Stimulated activated memory B cell treated with anti-CD40 and anti-IgM and Interleukin-4, amounts not matched to agents 10 μg/mL and 1 μg/mL and 100 μg/mL, for 72 hours (primary cell): ENCODE results near the gene RAD51.

Experiments used
- ATAC-seq: fragments of 150-1000 bp; cut with Tn5 transposase; 2 replicates; pipeline ENCODE4 v1.10.0; 2021
- H3K27ac Mint-ChIP-seq: one replicate; pipeline ENCODE4 v1.8.0; 2022; ENCODE audit warnings: mild to moderate bottlenecking, mixed read lengths
- H3K27me3 Mint-ChIP-seq: one replicate; pipeline ENCODE4 v1.8.0; 2022; ENCODE audit warnings: mixed read lengths
- H3K36me3 Mint-ChIP-seq: one replicate; pipeline ENCODE4 v1.8.0; 2022; ENCODE audit warnings: mixed read lengths
- H3K4me1 Mint-ChIP-seq: one replicate; pipeline ENCODE4 v1.8.0; 2022; ENCODE audit warnings: mixed read lengths
- H3K4me3 Mint-ChIP-seq: one replicate; pipeline ENCODE4 v1.8.0; 2022; ENCODE audit warnings: mild to moderate bottlenecking, moderate library complexity, mixed read lengths
- H3K9me3 Mint-ChIP-seq: one replicate; pipeline ENCODE4 v1.8.0; 2022; ENCODE audit warnings: mixed read lengths

Gene RAD51

DNA sequence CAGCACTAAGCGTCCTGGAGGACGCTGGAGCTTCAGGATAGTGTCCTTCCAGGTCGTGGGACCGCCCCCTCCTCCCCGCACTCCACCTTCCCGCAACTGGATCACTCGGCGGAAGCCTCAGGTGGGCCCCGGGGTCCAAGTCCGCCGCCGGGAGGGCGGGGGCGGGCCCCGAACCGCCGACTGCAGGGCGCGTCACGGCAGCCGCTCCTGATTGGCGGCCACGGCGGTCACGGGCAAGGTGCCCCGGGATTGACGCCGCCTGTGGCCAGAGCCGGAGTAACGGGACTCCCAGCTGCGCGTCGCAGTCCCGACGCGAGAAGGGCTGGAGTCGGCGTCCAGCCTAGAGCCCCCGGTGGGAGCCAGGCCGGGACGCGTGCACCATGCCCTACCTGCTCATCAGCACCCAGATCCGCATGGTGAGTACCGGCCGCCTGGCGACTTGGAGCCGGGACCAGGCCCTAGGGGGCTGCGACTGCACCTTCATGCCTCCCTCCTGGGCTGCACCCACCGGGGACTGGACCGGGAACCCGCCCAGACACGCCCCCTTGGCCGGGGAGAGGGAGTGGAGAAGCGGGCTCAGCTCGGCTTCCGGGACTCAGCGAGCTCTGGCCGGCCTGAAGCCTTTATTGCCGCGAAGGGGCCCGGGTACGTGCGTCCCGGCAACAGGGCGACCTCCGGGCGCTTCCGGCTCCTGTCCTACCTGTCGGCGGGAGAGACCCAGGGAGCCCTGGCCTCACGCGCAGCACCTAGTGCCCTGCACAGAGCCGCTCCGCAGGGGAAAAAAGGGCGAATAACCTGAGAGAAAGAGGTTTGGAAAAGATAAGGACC is 69.0 kb downstream of the RAD51 start, which contains the start of gene GCHFR:
Gene GCHFR (plus strand): TSS at position 268 of the 828 bp plus-strand sequence. CDS start 113 bp downstream, at position 381.
- ATAC-seq: peak; percentile 79
- Mint-ChIP-seq H3K4me1 (peaks cover 48% of the 10 kb centered on the region), H3K36me3 (no peaks in the 10 kb centered on the region), H3K4me3 (peak within 1 kb of the TSS; percentile 86), H3K27ac (peak within 1 kb of the TSS; percentile 74), H3K27me3 (no peaks in the 10 kb centered on the region), H3K9me3 (no peaks in the 10 kb centered on the region)

GRCh38 chr15:40764629-40765103 is 69.7 kb downstream of the RAD51 start:
- no peak for ATAC-seq
- peak overlapping the region; percentile 86 for H3K4me3 Mint-ChIP-seq
- H3K9me3 Mint-ChIP-seq: no peaks in the 10 kb centered on the region
- H3K27ac Mint-ChIP-seq: peak overlapping the region; percentile 74
- no peaks in the 10 kb centered on the region for H3K36me3 Mint-ChIP-seq
- H3K4me1 Mint-ChIP-seq: peaks cover 55% of the 10 kb centered on the region
- H3K27me3 Mint-ChIP-seq: no peaks in the 10 kb centered on the region

DNA sequence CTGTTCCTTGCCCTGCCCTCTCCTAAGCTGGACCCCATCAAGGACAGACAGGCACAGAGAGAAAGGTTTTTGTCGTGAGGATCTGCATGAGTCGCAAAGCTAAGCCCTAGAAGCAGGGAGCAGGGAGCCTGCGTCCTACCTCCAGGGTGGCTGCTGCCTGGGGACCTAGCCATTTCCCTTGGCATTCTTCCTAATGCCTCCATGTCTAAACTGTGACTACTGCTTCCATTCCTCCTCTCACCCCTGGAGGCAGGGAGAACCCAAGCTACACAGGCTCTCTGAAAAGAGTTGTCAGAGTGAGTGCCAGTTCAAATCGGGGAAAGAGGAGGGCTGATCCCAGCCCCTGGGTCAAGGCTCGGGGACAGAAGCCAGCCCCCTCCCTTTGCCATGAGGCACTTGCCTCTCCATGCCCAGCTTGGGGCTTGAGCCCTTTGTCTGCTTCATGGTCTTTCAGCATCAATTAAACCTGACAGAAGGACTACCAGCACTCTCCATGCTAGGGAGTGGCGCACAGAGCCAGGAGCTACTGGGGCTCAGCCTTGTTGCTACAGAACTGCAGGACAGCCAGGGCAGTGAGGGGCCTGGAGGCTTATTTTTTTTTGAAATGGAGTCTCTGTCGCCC is 71.3 kb downstream of the RAD51 start:
- Mint-ChIP-seq H3K9me3 (no peaks in the 10 kb centered on the region), H3K4me1 (peaks cover 71% of the 10 kb centered on the region), H3K36me3 (peaks cover 6% of the 10 kb centered on the region), H3K4me3 (no peak overlapping the region), H3K27ac (no peak overlapping the region), H3K27me3 (no peaks in the 10 kb centered on the region)
- ATAC-seq: no peak

DNA sequence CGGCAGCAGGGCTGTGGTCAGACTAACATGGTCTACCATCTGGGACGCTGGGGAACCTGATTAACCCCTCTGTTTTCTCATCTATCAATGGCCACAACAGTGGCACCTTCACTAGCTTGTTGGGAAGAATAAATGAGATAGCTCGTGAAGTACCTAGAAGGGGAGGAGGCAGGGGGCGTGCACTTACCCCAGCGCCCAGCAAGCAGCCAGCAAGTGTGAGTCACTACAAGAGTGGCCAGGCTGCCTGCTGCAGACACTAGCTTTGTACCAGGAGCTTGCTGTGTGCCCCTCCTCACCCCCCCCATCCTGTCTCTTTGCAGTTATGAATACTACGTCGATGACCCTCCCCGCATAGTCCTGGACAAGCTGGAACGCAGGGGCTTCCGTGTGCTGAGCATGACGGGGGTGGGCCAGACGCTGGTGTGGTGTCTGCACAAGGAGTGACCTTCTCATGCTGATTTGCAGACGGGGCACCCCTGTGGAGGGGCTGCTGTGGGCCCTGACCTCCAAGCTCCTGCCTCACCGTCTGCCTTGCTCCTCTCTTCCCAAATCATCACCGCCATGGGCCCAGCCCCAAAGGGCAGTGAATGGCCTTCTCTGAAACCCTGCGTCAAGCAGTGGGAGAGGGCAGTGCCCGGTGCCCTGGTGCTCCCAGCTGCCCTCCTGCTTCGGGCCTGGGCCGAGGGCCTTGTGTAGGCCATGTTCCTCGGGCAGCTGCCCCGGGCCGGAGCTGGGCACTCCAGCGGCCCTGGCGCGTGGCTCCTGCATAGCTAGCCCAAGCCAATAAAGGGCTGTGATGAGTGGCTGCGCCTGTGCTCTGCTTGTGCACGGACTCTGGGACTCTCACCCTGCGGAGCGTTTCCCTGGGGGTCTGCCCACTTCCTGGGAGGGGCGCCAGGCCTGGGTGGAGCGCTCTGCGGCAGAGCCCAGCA is 72.2 kb downstream of the RAD51 start:
- Mint-ChIP-seq H3K4me1 (peaks cover 76% of the 10 kb centered on the region), H3K4me3 (no peak overlapping the region), H3K9me3 (no peaks in the 10 kb centered on the region), H3K36me3 (peaks cover 11% of the 10 kb centered on the region), H3K27me3 (no peaks in the 10 kb centered on the region), H3K27ac (no peak overlapping the region)
- ATAC-seq: no peak

DNA sequence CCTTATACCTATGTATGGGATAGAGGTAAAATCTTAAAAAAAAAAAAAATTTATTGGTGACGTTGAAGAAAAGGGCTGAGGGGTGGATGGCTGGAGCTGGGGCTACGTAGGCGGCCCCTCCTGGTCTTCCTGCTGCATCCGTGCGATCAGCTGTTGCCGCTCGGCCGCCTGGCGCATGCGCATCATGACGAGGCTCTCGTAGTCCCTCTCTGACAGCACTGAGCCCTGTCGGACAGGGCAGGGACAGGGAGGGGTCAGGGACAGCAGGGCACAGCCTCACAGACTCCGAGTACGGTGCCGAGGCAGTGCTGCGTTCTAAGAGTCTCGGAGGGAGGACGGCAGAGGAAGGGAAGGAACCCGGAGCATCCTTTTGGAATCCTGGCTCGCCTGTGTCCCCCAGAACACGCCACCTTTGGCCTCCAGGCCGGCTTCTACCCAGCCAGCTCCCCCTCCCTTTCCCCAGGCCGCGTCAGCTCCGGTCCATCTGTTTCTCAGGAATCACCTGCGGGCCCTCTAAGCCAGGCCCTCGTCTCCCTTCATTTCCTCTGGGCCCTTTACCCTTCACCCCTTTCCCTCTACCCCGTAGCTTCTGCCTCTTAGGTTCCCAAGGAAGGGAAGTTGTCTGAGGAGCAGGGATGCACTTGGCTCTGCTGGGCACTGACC is 73.0 kb downstream of the RAD51 start:
- H3K27ac Mint-ChIP-seq: peak overlapping the region; percentile 93
- no peak for ATAC-seq
- no peaks in the 10 kb centered on the region for H3K27me3 Mint-ChIP-seq
- H3K36me3 Mint-ChIP-seq: peaks cover 11% of the 10 kb centered on the region
- H3K9me3 Mint-ChIP-seq: no peaks in the 10 kb centered on the region
- H3K4me1 Mint-ChIP-seq: peaks cover 73% of the 10 kb centered on the region
- no peak overlapping the region for H3K4me3 Mint-ChIP-seq

GRCh38 chr15:40768521-40769273 is 73.7 kb downstream of the RAD51 start:
- ATAC-seq: peak; percentile 31
- H3K27ac Mint-ChIP-seq: peak overlapping the region; percentile 93
- H3K36me3 Mint-ChIP-seq: peaks cover 18% of the 10 kb centered on the region
- H3K9me3 Mint-ChIP-seq: no peaks in the 10 kb centered on the region
- no peaks in the 10 kb centered on the region for H3K27me3 Mint-ChIP-seq
- H3K4me3 Mint-ChIP-seq: peak overlapping the region; percentile 69
- H3K4me1 Mint-ChIP-seq: peaks cover 66% of the 10 kb centered on the region

- peaks cover 26% of the 10 kb centered on the region for H3K36me3 Mint-ChIP-seq
- peaks cover 58% of the 10 kb centered on the region for H3K4me1 Mint-ChIP-seq
- ATAC-seq: peak; percentile 92
- peak within 1 kb of the TSS; percentile 93 for H3K27ac Mint-ChIP-seq
- no peaks in the 10 kb centered on the region for H3K27me3 Mint-ChIP-seq
- H3K9me3 Mint-ChIP-seq: no peaks in the 10 kb centered on the region
- peak within 1 kb of the TSS; percentile 69 for H3K4me3 Mint-ChIP-seq
Measured at GRCh38 chr15:40769274-40770146, 74.5 kb downstream of the RAD51 start, which contains the start of gene C15orf62. C15orf62 (plus strand) TSS chr15:40769980; CDS start chr15:40770496, 516 bp downstream.

DNA sequence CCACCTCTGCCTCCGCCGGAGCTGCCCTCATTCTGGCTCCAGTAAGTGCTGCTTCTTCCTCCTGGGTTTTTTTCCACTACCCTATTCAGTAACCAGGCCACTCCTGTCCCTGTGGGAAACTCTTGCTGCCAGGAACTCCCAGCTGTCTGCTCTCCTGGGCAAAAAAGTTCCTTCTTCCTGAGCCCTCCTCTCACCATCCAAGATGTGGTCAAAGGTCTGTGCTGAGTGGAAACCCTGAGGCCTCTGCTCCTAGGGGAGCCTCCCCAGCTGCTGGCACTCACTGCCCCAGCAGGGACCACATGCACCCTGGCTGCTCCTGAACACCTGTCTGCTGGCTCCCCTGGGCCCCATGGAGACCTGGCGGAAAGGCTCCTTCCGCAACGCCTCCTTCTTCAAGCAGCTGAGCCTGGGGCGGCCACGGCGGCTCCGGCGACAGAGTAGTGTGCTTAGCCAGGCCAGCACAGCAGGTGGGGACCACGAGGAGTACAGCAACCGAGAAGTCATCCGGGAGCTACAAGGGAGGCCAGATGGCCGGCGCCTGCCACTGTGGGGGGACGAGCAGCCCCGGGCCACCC is 75.3 kb downstream of the RAD51 start:
- Mint-ChIP-seq H3K36me3 (peaks cover 32% of the 10 kb centered on the region), H3K27ac (peak overlapping the region; percentile 93), H3K4me1 (peaks cover 50% of the 10 kb centered on the region), H3K4me3 (peak overlapping the region; percentile 69), H3K9me3 (no peaks in the 10 kb centered on the region), H3K27me3 (no peaks in the 10 kb centered on the region)
- no peak for ATAC-seq

DNA sequence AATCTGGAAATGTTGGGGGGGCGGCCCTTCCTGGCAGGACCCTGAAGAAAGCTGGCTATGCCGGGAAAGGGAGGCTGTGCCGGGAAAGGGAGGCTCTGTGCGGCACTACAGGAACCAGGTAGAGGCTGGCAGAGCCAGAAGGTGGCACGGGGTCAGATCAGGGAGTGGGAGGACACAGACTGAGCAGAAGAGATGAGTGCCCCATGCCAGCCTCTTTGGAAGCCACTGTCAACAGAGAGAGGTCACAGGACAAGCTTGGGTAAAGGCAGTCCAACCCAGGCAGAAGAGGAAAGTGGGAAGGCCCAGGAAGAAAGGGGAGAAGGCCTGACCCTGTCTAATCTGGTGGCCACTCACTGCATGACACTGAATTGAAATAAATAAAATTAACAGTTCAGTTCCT is 76.3 kb downstream of the RAD51 start:
- Mint-ChIP-seq H3K36me3 (peaks cover 42% of the 10 kb centered on the region), H3K4me1 (peaks cover 40% of the 10 kb centered on the region), H3K27me3 (no peaks in the 10 kb centered on the region)

GRCh38 chr15:40772014-40772413 is 77.0 kb downstream of the RAD51 start:
- peaks cover 37% of the 10 kb centered on the region for H3K4me1 Mint-ChIP-seq
- no peaks in the 10 kb centered on the region for H3K9me3 Mint-ChIP-seq
- peak overlapping the region; percentile 5 for H3K27ac Mint-ChIP-seq
- no peaks in the 10 kb centered on the region for H3K27me3 Mint-ChIP-seq
- H3K4me3 Mint-ChIP-seq: no peak overlapping the region
- ATAC-seq: no peak
- H3K36me3 Mint-ChIP-seq: peaks cover 50% of the 10 kb centered on the region

More for the DNA sequence above, 76.3 kb downstream of the RAD51 start:
- H3K27ac Mint-ChIP-seq: no peak overlapping the region
- H3K4me3 Mint-ChIP-seq: no peak overlapping the region
- no peak for ATAC-seq
- H3K9me3 Mint-ChIP-seq: no peaks in the 10 kb centered on the region

DNA sequence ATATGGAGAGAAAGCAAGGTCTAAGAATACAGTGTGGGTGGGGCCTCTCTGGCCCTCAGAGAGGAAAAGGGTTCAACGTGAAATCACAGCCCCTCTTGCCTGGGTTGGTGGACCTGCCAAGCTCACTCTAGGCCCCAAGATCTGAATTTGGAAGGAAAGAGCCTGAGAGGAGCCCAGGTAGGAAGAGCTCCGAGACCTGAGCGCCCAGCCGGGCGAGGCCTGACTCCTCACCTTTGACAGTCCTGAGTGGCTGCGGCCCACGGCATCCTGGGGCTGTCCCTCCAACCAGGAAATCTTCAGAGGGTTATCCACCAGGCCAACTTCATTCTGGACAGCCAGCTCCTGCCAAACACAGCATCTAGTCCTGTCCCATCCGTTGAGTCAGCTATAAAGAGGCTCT is 78.5 kb downstream of the RAD51 start:
- Mint-ChIP-seq H3K4me1 (peaks cover 33% of the 10 kb centered on the region), H3K4me3 (no peak overlapping the region), H3K27me3 (no peaks in the 10 kb centered on the region), H3K36me3 (peaks cover 52% of the 10 kb centered on the region), H3K9me3 (no peaks in the 10 kb centered on the region), H3K27ac (no peak overlapping the region)
- no peak for ATAC-seq

DNA sequence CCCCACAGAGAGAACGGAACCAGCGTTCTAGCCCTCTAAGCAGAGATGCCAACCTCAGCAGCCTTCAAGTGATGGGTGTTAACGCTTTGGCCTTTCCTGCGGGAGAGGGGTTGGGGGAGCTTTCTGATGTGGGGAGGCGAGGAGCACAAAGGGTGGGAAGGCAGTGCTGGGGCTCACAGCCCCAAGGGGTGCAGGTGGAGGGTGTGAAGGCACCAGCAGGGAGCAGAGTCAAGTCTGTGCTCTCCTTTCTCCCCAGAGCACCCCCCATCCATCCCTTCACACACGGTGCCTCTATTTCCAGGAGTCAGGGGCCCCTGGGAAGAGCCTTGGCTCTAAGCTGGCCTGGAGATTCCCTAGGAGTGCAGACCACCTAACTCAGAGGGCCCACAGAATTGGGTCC is 78.9 kb downstream of the RAD51 start:
- Mint-ChIP-seq H3K4me3 (no peak overlapping the region), H3K27ac (no peak overlapping the region), H3K4me1 (peaks cover 29% of the 10 kb centered on the region), H3K36me3 (peaks cover 53% of the 10 kb centered on the region), H3K27me3 (no peaks in the 10 kb centered on the region), H3K9me3 (no peaks in the 10 kb centered on the region)
- ATAC-seq: no peak

DNA sequence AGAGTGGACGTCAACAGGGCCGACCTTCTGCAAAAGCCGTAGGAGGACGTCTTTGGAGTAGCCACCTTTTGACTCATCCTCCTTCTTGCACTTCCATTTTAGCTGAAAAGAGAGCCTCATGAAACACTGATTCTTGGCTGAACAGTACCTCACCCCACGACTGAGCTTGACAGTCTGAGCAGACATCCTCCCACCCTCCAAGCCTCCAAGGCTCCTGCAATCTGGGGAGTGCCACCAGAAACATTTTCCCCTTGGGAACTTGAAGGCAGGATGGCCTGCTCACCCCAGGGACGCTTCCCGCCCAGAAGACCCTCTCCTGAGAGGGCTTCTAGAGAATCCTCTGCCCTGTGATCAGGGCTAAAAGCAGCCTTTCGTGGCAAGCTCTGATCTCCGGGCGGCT is 80.0 kb downstream of the RAD51 start:
- no peaks in the 10 kb centered on the region for H3K9me3 Mint-ChIP-seq
- no peak overlapping the region for H3K4me3 Mint-ChIP-seq
- peaks cover 61% of the 10 kb centered on the region for H3K36me3 Mint-ChIP-seq
- H3K27ac Mint-ChIP-seq: no peak overlapping the region
- no peak for ATAC-seq
- H3K4me1 Mint-ChIP-seq: peaks cover 18% of the 10 kb centered on the region
- H3K27me3 Mint-ChIP-seq: no peaks in the 10 kb centered on the region
